ENCODE measurements around the gene C4orf50. TPM values are rescaled to one million over a fixed set of nuclear protein-coding genes. Genes with fewer than 3 reads are reported as not detected.

C4orf50 gene
- total RNA-seq, 1 donor from 2014 or later, result 0.49 TPM

DNA sequence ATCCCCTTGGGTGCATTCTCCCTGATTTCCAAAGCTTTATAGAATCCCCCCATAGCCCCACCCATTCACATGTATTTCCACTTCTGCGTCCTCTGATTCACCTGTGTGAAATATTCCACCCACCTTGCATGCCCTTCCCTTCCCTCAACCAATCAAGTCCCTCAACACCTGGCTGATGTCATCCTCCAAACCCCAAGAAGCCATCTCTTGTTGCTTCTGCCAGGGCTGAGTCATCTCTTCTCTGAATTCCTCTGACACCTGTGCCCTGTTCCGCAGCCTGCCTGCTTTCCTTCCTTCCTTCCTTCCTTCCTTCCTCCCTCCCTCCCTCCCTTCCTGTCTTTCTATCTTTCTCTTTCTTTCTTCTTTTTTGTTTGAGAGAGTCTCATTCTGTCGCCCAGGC lies 135.3 kb downstream of the C4orf50 start:
- Histone ChIP-seq H3K27ac (no peak overlapping the region), H3K9me3 (no peaks in the 10 kb centered on the region), H3K27me3 (no peaks in the 10 kb centered on the region), H3K4me1 (peaks cover 13% of the 10 kb centered on the region), H3K4me3 (no peak overlapping the region), H3K36me3 (no peaks in the 10 kb centered on the region)
- intact Hi-C loops (cut with DNase I), result no loop called here
- DNase-seq (ENCODE audit: extremely low spot score in 2 of 2), result no peak
- no peak for TF ChIP-seq POLR2A (IDR thresholded peaks at IDR 0.05)
- no peak for TF ChIP-seq CTCF (IDR thresholded peaks at IDR 0.05)
- TF ChIP-seq POLR2AphosphoS5 (IDR thresholded peaks at IDR 0.05; ENCODE audit: insufficient read depth in 1 of 2, low read depth in 1 of 2), result no peak

DNA sequence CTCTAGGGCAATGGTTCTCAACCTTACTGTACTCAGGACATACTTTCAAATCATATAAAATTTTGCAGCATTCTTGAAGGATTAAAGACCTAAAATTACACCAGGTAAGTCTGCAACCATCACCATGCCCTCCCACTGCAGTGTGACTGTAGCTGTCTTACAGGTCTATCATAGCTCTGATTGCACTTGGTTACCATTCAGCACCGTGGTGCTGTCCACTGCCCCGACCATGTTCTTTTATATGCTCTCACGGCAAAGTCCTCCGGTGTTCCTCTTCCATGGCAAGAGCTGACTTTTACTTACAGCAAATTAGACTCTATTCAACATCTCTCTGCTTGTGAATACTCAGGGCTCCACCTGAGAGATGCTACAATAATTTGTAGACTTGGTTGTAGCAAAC lies 136.9 kb downstream of the C4orf50 start:
- no peaks in the 10 kb centered on the region for H3K36me3 ChIP-seq
- H3K9me3 ChIP-seq, result no peaks in the 10 kb centered on the region
- no peak overlapping the region for H3K4me3 ChIP-seq
- H3K27ac ChIP-seq, result no peak overlapping the region
- TF ChIP-seq POLR2A (IDR thresholded peaks at IDR 0.05), result no peak
- no peak for TF ChIP-seq POLR2AphosphoS5 (IDR thresholded peaks at IDR 0.05; ENCODE audit: insufficient read depth in 1 of 2, low read depth in 1 of 2)
- no peak for TF ChIP-seq CTCF (IDR thresholded peaks at IDR 0.05)
- H3K27me3 ChIP-seq, result no peaks in the 10 kb centered on the region
- no peaks in the 10 kb centered on the region for H3K4me1 ChIP-seq
- DNase-seq (ENCODE audit: extremely low spot score in 2 of 2), result no peak
- intact Hi-C loops (cut with DNase I), result no loop called here

GRCh38 chr4:5878359-5878758 lies 139.9 kb downstream of the C4orf50 start:
- H3K4me3 ChIP-seq, result no peak overlapping the region
- intact Hi-C loops (cut with DNase I), result no loop called here
- H3K27ac ChIP-seq, result no peak overlapping the region
- no peaks in the 10 kb centered on the region for H3K36me3 ChIP-seq
- TF ChIP-seq CTCF (IDR thresholded peaks at IDR 0.05) (no peak), POLR2AphosphoS5 (IDR thresholded peaks at IDR 0.05; ENCODE audit: insufficient read depth in 1 of 2, low read depth in 1 of 2) (no peak), POLR2A (IDR thresholded peaks at IDR 0.05) (no peak)
- H3K4me1 ChIP-seq, result no peaks in the 10 kb centered on the region
- no peaks in the 10 kb centered on the region for H3K9me3 ChIP-seq
- H3K27me3 ChIP-seq, result no peaks in the 10 kb centered on the region
- DNase-seq (ENCODE audit: extremely low spot score in 2 of 2), result no peak

- Histone ChIP-seq H3K27ac (no peak overlapping the region), H3K4me1 (no peaks in the 10 kb centered on the region), H3K4me3 (no peak overlapping the region), H3K9me3 (no peaks in the 10 kb centered on the region), H3K27me3 (no peaks in the 10 kb centered on the region), H3K36me3 (no peaks in the 10 kb centered on the region)
- intact Hi-C loops (cut with DNase I), result no loop called here
- no peak for DNase-seq (ENCODE audit: extremely low spot score in 2 of 2)
- TF ChIP-seq POLR2A (IDR thresholded peaks at IDR 0.05) (no peak), POLR2AphosphoS5 (IDR thresholded peaks at IDR 0.05; ENCODE audit: insufficient read depth in 1 of 2, low read depth in 1 of 2) (no peak), CTCF (IDR thresholded peaks at IDR 0.05) (no peak)
These were observed 140.8 kb downstream of the C4orf50 start for GRCh38 chr4:5877392-5877791.

DNA sequence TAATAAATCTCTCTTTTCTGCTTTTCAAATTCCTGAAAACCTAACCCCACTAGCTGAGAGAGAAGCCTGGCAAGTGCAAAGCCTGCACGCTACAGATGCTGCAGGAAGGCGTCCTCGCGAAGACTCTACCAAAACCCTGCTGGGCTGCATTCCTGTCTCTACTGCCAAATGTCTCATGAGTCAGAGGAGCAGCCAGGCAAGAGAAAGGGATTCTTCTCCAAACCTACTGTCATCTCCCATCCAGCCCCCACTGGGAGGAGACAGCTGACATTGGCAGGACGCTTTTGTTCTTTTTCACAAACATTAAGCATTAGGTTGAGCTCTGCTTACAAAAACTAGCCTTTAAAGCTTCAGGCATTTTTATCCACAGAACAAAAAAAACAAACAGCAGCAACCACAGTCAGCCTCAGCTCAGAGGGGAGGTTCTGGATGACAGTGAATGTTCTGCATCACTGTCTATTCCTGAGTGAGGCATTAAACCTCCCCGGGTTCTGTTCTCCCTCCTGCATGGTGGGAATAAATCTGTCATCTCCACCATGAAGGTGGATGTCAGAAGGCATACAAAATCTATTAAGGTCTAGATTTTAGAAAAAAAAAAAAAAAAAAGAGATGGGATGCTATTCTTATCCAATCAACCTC lies 143.3 kb downstream of the C4orf50 start:
- H3K9me3 ChIP-seq, result no peaks in the 10 kb centered on the region
- no peak overlapping the region for H3K27ac ChIP-seq
- intact Hi-C loops (cut with DNase I), result no loop called here
- H3K27me3 ChIP-seq, result no peaks in the 10 kb centered on the region
- TF ChIP-seq POLR2AphosphoS5 (IDR thresholded peaks at IDR 0.05; ENCODE audit: insufficient read depth in 1 of 2, low read depth in 1 of 2) (no peak), POLR2A (IDR thresholded peaks at IDR 0.05) (no peak), CTCF (IDR thresholded peaks at IDR 0.05) (no peak)
- H3K36me3 ChIP-seq, result no peaks in the 10 kb centered on the region
- no peak for DNase-seq (ENCODE audit: extremely low spot score in 2 of 2)
- no peak overlapping the region for H3K4me3 ChIP-seq
- H3K4me1 ChIP-seq, result no peaks in the 10 kb centered on the region

Data from vagina (tissue), 2 donors.